Mammary epithelial cell (primary cell): ENCODE data around the gene MAP2K3.

Experiments
- CTCF ChIP-seq, 2 donors: IDR thresholded peaks in 1 of 2; conservative IDR thresholded peaks in 1 of 2; 2 replicates each; pipeline ENCODE4 v1.5.1; 2011 to 2012; ENCODE audit warnings: inconsistent platforms in 2 of 2, low read length in 2 of 2, mild to moderate bottlenecking in 2 of 2, control low read depth in 1 of 2, low read depth in 1 of 2; ENCODE audit not compliant: insufficient read depth in 1 of 2; ENCODE audit errors: extremely low read depth in 1 of 2
- EZH2 ChIP-seq: IDR thresholded peaks from 2 replicates; pipeline ENCODE4 v1.6.1; 2012; ENCODE audit warnings: low read length, inconsistent platforms, borderline replicate concordance

GRCh38 chr17:21249920-21250703, 34.4 kb upstream of the MAP2K3 start:
- no peak for TF ChIP-seq CTCF (conservative IDR thresholded peaks at IDR 0.05 in 1 of 2, IDR thresholded peaks at IDR 0.05 in 1 of 2; ENCODE audit: extremely low read depth in 1 of 2, insufficient read depth in 1 of 2, low read depth in 1 of 2, low read length in 2 of 2)
- no peak for TF ChIP-seq EZH2
